Hematopoietic multipotent progenitor cell treated with erythropoietin and hydrocortisone succinate and interleukin-3 and kit ligand, for 4 days (in vitro differentiated cells): Measurements from ENCODE around the gene IL1R1.
"Not testable (repeated sequence)": the region's sequence is repeated elsewhere in the genome, so short reads cannot be mapped to it uniquely, and the experiment has no call there.

Experiments
- DNase-seq: peaks from one replicate; pipeline ENCODE4 v3.0.0-alpha.2; 2015

IL1R1 gene

DNA sequence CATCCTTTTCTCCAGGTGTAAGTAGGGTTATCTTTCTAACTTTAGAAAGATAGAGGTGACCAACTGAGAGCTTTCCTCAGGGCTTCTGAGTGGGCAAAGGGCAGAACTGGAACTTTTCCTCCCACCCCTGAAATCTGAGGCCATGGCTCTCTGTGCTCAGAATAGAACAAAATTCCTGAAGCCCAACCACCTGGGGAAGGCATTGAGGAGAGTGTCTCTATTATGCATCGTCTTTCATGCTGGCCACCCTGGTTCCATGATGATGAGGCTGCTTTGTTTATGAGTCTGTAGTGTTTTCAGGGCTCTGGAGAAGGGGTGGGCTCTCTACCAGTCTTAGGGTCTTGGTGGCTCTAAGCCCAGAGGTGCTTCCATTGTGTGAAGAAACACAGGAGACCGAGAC, 30.7 kb upstream of the IL1R1 start:
- DNase-seq, result no peak

DNA sequence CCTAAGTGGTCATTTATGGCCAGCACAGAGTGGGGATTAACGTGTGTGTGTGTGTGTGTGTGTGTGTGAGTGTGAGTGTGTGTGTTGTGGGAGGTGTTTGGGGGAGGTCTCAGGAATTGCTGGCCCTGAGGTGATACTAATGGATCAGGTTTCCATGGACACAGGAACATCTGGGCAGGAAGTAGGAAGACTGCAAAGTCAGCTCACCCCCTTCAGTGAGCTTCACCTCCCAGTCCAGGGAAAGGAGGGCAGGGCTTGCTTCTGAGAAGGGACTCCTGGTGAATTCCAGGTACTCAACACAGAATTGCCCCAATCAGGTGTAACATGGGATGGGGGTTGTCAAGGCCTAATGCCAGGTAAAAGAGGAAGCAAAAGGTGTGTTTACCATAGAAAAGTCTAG, 30.3 kb upstream of the IL1R1 start:
- DNase-seq, result no peak

DNA sequence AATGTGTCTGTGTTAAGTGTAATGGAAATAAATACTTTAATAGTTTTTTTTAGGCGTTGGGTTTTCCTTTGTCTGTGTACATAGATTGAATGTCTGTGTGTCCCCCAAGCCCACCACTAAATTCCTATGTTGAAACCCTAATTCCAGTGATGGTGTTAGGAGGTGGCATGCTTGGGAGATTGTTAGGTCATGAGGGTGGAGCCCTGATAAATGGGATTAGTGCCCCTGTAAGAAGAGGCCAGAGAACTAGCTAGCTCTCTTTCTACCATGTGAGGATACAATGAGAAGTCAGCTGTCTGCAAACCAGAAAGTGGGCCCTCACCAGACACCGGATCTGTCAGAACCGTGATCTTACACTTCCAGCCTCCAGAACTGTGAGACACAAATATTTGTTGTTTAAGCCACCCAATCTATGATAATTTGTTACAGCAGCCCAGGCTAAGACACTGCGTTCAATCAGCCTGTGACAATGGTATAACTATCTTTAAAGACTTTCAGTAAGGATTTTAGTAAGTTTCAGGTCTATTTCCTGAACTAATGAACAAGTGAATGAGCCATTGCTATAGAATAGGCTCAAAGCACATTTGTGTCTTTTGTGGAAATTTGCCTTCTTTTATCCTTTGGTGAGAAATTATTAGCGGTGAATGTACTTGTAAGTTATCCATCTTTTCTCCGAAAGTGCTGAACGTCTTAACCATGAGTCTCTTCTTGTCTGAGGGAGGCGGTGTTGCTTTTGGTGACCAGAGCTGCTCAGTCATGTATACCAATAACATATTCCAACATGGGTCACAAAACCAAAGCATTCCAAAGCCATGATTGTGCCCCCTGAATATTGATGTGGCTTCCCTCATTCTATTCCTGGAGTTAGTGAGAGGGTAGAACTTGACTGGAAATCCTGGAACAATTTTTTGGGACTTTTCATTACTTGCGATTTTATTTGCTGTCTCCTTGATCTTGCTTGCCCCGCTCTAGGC, 29.6 kb upstream of the IL1R1 start:
- DNase-seq, result no peak

DNA sequence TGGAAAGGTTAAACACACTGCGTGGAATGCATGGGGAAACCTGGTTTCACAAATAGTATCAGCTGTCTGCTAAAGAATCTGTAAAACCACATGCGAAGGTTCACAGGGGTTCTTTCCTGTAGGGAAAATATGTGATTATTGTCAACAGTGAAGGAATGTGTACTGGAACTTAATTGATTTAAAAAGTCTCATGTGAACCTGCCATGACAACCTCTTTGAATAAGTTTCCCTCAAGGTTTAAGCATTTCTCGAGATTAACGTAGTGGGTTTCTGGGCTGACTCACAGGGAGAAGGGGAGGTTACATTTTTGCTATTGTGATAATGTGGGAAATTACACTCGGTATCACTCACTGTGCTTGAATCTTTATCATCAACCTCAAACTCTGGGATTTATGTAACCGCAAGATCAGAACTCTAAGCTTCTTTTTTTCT, 28.2 kb upstream of the IL1R1 start:
- DNase-seq, result no peak

DNA sequence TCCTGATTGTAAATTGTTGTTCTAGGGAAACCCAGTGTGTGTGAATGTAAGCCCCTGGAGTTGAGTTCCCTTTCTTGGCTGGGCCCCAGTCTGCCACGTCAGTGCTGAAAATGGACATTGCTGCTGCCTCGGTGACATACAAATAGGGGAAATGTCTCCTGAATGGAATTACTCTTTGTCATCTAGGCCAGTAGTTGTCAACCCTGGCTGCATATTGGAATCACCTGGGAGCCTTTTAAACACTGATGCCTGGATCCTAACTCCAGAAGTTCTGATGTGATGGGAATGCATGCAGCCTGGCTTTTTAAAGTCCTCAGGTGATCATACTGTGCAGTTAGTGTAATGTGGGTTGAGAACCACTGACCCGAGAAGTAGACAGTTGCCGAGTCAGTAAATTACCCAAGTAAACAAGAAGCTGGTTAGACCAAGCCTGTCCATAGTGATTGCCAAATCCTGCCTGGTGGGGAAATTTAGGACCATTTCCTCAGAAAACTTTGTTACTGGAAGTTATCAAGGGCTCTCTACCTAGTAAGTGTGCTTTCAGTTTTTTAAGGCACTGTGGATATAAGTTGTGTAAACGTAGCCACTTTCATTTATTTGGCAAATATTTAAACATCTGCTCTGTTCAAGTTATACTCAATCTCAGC, 27.6 kb upstream of the IL1R1 start:
- no peak for DNase-seq

DNA sequence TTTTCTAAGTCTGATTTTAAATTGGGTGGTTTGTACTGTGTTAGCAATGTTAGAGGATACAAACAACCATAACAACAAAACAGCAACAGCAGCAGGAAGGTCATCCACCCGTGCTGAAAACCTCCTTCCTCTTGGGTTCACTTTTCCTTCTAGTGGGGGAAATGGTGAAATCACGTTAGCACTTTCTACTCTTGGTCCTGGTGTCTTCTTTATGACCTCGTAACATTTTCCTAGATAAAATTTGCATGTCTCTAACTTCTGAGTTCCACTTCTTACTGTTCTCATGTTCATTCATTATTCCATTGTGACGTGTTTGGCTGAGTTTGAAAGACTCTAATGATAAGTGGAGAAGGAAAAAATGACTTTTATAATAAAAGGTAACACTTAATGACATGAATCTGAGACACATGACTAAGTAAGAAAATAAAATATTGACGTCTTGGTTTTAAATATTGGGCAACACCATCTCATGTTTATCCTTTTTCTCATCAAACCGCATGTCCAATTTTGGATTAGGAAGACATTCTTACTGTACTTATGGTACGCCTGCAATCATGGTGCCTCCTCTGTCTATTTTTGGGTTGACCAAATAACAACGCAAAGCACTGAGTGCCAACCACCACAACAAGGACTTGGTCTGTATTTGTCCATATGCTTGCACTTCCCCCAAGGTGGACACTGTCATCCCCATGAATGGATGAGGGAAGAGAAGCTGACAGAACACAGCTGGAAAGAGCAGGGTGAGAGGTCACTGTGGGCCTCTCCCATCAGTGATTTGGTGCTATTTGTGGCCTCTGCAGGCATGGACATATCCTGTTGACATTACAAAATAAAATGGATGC, 25.7 kb upstream of the IL1R1 start:
- DNase-seq, result no peak

DNA sequence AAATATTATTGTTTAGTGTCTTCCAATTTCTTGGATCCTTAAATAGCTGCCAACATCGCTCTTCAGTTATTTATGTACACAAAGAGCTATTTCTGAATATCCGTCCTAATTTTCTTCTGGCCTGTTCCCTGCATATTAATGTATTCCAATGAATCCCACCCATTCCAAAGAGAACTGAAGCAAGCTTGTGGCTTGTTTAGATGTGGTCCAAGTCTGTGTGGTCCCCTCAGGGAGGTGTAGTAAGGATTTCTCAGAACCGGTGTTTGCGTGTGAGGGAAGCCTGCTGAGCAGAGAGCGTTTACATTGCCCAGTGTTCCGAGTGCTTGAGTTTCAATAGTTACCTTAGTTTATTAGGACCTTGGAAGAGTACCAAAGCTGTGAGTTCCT, 25.1 kb upstream of the IL1R1 start:
- DNase-seq, result no peak

DNA sequence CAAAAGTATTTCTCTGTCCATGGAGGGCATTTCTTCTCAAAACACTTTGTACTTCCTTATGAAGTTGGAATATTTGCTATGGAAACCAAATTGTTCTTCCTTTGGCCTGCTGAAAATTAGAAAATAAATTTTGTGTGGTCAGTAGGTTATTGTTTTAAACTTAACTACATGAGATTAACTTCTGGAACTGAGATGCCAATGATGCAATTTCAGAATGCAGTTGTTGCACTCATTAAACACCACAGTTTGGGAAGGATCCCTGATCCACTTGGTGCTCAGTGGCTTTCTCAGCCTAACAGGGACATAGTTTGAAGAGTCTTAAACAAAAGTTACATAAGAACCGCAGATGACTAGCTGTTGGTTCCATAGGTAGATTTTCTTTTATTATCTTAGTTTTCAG, 23.3 kb upstream of the IL1R1 start:
- DNase-seq, result no peak

DNA sequence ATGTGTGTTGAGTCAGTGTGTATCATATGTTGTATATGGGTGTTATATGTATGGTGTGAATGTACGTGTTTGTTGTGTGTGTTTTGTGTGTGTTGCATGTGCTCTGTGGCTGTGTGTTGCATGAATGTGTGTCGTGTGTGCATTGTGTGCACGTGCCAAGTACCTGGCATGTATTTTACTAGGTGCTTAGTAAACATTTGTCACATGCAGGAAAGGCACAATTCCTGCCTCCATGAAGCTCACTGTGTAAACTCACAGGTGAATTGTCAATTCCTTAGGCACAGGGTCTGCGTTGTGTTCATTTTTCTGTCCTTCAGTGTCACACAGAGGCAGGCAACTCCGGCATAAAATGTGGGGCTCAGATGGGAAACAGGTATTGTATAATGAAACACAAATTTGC, 22.3 kb upstream of the IL1R1 start:
- no peak for DNase-seq

DNA sequence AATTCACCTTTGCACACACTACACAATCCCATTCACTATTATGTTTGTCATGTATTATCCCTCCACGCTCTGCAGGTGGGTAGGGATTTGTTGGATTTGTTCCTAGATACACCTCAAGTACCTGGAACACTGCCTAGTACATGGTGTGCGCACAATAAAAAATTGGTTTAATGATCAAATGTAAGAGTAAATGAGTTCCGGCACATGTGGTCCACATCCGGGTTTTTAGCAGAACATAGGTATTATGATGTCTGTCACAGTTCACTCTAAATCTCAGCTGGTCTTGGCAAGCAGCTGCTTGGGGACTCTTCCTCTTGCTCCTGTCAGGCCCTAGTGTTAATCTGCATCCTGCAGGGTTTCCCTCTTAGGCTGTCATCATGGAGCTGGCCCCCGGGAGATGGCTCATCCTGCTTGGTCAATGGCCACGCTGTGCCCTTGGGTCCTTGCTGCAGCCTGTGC, 21.8 kb upstream of the IL1R1 start:
- no peak for DNase-seq

DNA sequence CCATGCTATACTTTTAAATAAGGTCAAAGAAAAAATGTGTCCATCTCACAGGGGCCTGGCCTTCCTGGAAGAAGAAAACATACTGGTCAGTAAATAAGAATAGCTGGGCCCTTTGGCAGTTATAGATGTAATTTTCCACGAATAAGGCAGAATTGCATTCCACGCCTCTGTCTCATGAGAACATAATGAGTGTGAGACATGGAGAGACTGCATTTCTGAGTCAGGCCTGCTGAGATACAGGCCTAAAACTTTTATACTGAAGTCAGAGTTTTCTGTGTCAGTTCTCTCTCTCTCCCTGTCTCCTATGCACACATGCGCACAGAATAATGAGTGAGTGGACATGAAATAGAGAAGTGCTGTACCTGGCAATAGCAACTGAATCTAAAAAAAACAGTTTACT, 20.4 kb upstream of the IL1R1 start:
- DNase-seq, result no peak

DNA sequence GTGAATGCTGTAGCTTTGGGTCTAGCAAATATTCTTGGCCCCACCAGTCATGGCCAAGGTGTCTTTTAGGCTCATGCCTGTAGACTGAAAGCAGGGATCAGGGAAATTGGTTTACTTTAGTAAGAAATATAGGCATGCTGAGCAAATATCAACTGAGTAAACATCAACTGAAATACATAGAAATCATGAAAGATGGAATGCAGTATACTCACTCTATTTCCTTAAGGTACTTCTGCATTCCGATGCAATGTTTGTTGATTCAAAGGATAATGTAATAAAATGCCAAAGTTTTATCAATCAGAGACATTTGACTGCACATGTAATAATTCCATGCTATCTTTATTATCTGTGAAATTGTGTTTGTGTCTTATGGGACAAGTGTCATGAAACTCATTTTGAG, 19.6 kb upstream of the IL1R1 start:
- no peak for DNase-seq

DNA sequence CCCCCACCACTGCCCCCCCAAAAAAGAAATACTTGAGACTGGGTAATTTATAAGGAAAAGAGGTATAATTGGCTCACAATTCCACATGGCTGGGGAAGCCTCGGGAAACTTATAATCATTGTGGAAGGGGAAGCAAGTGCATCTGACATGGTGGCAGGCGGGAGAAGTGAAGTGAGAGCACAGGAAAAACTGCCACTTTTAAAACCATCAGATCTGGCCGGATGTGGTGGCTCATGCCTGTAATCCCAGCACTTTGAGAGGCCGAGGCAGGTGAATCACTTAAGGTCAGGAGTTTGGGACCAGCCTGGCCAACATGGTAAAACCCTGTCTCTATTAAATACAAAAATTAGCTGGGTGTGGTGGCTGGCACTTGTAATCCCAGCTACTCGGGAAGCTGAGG, 18.1 kb upstream of the IL1R1 start:
- not testable (repeated sequence) for DNase-seq

DNA sequence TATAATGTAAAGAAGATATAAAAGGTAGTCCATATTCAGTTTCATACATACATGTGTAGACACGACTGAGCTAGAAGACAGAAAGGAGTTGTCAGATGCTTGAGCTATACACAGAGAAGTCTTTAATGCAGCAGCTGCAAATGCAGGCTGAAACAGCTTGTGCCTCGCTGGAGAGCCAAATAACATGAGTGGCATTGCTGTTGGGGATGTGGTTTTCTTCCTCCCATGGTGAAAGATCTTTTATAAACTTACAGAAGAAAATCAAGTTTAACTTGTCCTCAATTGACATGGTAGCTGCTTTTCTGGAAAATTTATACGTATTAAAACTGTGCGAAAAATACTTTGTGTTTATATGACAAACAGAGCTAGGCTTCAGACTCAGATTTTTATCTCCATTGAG, 16.4 kb upstream of the IL1R1 start:
- peak; percentile 31 for DNase-seq

DNA sequence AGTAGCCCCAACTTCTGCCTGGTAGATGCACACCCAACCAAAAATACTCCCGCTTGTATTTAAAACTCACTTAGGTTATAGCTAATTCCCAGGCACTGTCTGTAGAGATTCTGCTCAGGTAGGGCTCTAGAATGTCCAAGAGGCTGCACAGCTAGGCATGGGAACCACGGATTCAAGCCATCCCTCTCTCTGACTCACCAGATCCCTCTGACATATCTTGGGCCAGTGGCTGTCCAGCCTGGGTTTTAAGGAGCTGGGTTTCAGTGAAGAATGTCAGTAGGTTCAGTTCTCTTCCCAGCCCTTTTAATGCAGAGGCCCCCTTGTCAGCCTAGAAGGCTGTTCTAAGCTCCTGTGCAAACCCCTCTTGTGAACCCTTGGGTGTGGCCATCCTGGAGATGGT, 15.9 kb upstream of the IL1R1 start:
- no peak for DNase-seq

DNA sequence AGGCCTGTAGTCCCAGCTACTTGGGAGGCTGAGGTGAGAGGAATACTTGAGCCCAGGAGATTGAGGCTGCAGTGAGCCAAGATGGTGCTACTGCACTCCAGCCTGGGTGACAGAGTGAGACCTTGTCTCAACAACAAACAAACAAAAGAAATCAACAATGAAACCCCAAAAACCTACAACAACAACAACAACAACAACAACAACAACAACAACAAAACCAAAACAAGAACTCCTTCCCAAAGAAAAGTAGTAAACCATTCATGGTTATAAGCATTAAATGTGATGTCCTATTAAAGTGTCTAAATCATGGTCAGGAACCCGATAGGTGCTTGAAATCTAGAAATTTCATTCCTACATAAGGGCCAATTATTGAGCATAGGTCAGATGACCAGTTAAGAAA, 13.5 kb upstream of the IL1R1 start:
- DNase-seq, result no peak

DNA sequence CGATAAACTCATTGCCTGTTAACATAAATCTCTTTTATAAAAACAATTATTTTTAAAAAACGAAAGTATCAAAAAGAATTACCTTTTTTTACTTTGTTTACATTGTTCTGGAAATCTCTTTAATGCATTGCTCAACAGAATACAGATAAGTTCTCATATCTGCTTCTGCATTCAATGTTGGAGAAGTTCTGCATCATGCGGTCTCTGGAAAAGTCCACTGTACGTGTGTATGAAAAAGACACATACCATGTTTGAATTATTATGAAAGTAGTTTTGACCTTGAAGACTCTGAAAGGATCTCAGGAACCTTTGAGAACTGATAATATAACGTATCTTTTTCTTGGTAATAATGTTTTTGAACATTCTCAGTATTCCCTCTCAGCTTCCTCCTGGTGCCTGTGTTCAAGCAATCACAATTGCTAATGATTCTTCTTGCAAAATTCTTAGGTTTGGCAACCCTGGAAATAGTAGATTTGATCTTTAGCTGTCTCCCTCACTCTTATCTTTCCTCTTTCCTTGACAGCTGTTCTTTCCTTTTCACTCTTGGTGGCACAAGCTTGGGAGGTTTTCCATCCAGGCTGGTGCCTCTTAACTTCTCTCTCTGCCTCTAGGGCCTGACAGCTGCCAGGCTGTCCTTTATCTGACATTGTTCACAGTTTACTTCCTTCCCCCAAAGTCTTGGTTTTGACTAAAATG, 12.4 kb upstream of the IL1R1 start:
- peak; percentile 82 for DNase-seq

DNA sequence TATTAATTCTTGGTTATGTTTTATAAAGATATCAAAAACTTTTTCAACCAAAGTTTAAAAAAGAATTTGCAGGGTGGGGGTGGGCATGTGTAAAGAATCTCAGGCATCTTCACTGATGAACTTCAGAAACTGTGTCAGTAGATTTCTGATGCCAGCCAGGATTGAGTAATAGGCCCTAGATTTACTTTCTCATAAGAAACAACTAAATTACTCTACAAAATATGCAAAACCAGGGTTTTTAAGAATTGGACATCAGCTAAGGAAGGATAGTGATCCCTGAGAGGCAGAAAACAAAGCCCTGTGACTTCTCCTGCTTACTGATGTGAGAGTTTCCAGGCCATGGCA, 11.9 kb upstream of the IL1R1 start:
- no peak for DNase-seq

DNA sequence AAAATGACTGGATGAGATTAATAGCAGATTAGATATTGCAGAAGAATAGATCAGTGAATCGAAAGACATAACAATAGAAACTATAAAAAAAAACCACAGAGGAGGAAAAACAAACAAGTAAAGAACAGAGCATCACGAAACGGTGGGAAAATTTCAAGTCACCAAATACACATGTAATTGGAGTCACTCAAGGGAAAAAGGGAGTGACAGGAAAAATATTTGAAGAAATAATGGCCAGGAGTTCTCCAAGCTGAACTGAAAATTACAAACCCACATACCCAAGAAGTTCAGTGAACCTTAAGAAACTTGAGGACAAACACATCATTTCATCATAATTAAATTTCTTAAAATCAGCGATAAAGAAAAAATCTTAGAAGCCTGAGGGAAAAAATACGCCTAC, 11.0 kb upstream of the IL1R1 start:
- DNase-seq, result no peak

DNA sequence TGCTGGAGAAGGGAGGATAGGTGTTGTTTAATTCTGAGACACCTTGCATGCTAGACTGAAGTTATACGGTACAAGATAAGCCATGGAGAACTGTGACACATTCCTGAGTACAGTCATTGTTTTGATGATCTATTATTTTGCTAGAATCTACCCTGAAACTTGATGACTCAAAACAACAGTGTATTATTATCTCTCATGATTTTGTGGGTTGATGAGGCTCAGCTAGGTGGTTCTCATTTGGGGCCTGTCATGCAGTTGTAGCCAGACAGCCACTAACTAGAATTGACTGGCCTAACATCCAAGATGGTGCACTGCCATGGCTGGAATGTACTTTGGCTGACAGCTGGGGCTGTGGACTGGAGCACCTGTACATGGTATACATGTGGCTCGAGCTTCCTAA, 5.4 kb upstream of the IL1R1 start:
- DNase-seq, result no peak

DNA sequence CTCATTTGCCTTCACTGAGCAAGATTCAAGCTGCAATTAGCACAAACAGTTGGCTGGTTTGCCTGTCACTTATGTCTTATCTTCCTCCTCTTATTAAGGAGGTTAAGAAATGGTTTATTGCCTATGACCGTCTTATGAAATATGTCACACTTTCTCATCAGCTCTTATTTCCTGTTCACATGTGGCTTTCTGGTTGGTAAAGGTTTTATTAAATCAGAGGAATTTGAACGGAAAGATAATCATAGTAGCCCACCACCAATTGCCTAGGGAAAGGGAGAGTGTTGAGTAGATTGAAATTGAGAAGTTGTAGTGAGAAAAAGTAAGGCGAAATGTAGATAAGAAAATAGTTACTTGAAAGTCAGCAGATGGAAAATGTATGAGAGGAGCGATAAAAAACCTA, 4.2 kb upstream of the IL1R1 start:
- peak; percentile 83 for DNase-seq

DNA sequence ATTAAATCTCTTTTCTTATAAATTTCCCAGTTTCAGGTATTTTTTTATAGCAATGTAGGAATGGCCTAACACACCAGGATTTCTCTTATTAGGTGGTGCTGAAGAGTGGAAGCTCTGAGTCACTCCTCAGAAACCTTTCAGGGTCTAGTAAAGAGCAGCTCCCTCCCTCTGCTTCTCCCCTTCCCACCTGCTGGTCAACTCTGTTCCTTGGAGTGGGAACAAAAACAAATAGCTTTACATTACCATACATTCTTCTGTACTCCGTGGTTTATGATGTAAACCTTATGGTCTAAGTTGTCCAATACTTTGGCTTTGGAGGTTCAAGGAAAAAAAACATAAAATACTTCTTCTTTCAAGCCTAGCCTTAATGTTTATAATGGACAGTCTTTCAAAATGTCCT, 2.7 kb upstream of the IL1R1 start:
- DNase-seq, result no peak

DNA sequence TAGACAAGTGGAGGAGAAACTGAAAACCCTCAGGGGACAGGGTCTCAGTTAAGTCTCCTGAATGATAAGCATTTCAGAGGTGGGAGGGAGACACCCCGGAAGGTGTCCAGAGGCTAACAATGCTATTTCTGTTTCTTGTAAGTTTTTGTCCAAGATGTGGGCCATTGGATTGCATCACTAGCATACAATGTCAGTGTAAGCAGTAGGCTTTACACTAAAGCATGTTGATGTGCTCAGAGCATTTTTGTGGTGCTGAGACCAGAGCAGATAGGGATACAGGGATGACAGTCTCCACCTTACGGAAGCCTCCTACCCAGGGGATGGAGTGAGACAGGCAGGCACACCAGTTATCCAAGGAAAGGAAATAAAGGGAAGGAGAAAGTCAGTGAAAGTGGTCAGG, 2.2 kb upstream of the IL1R1 start:
- DNase-seq, result no peak
